ENCODE data around the gene FDX1.

The FDX1 gene

DNA sequence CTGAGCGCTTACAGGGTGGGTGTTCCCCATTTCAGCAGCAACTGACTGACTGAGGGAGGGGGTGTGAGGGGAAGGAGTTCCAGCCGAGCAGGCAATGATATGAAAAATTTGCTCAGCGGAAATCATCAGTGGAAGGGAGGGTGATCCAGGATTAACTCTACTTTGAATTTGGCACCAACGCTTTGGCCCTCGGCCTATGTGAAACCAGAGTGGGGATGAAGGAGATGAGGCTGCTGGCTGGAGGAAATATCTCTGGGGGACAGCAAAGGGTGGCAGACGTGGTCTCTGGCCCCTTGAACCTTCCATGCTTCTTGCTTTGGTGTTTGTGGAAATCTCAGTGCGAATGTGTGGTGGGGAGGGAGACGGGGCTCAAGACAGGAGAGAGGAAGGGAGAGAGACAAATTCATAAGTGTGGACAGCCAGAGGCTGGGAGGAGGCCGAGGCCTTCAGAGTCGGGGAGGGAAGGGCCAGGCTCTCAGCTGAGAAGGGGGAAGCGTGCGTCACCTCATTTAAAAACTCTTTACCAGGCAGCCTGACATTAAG, 83.6 kb downstream of the FDX1 start:
- no peak for DNase-seq

GRCh38 chr11:110513846-110514437, 84.2 kb downstream of the FDX1 start:
- DNase-seq: no peak
